OCI-LY1 (cell line): ENCODE data around the gene OGDHL.

ENCODE experiments used
- H2AFZ ChIP-seq: fragments of 200-600 bp; sonication (generic), shearing (Covaris generic); 2 replicates; pipeline ENCODE4 v1.6.0; 2014; ENCODE audit warnings: antibody characterized with exemption, mild to moderate bottlenecking, low read length
- H3F3A ChIP-seq: fragments of 200-600 bp; sonication (generic), shearing (Covaris generic); 2 replicates; pipeline ENCODE4 v1.6.0; 2014; ENCODE audit warnings: mild to moderate bottlenecking, antibody characterized with exemption, low read length, moderate library complexity; ENCODE audit not compliant: insufficient read depth
- H3K27ac ChIP-seq: fragments of 200-600 bp; sonication (generic); 2 replicates; pipeline ENCODE4 v1.5.1; 2014; ENCODE audit warnings: low read length, mixed run types, mild to moderate bottlenecking, low read depth; ENCODE audit not compliant: poor library complexity, severe bottlenecking
- H3K27me3 ChIP-seq: fragments of 200-600 bp; sonication (generic); 2 replicates; pipeline ENCODE4 v1.6.0; 2014; ENCODE audit warnings: antibody characterized with exemption, mild to moderate bottlenecking, low read length, moderate library complexity; ENCODE audit not compliant: insufficient read depth
- H3K36me3 ChIP-seq: fragments of 200-600 bp; sonication (generic); 2 replicates; pipeline ENCODE4 v1.6.1; 2014; ENCODE audit warnings: mild to moderate bottlenecking, antibody characterized with exemption, low read length, moderate library complexity, mixed read lengths; ENCODE audit not compliant: insufficient read depth
- H3K4me1 ChIP-seq: fragments of 200-600 bp; sonication (generic); 2 replicates; pipeline ENCODE4 v1.5.1; 2014; ENCODE audit warnings: mild to moderate bottlenecking, low read length, moderate library complexity; ENCODE audit not compliant: insufficient read depth, severe bottlenecking
- H3K4me2 ChIP-seq: fragments of 200-600 bp; sonication (generic), shearing (Covaris generic); 2 replicates; pipeline ENCODE4 v1.6.1; 2014; ENCODE audit warnings: low read length
- H3K4me3 ChIP-seq: fragments of 200-600 bp; sonication (generic); 2 replicates; pipeline ENCODE4 v1.5.1; 2014; ENCODE audit warnings: low read length, low read depth, mild to moderate bottlenecking, mixed read lengths; ENCODE audit not compliant: poor library complexity, severe bottlenecking
- H3K79me2 ChIP-seq: fragments of 200-600 bp; shearing (Covaris generic); 2 replicates; pipeline ENCODE4 v1.6.1; 2016; ENCODE audit warnings: mixed run types, low read length, mixed read lengths; ENCODE audit not compliant: insufficient read depth
- H3K9ac ChIP-seq: fragments of 200-600 bp; sonication (generic), shearing (Covaris generic); 2 replicates; pipeline ENCODE4 v1.6.1; 2014; ENCODE audit warnings: mild to moderate bottlenecking, low read length, mixed read lengths
- H3K9me2 ChIP-seq: fragments of 200-600 bp; sonication (generic), shearing (Covaris generic); 2 replicates; pipeline ENCODE4 v1.6.1; 2014; ENCODE audit warnings: low read depth, mild to moderate bottlenecking, low read length, mixed read lengths
- H3K9me3 ChIP-seq: fragments of 200-600 bp; shearing (Covaris generic); 2 replicates; pipeline ENCODE4 v1.6.1; 2014; ENCODE audit warnings: low read length, mixed read lengths
- H4K20me1 ChIP-seq: fragments of 200-600 bp; sonication (generic), shearing (Covaris generic); 2 replicates; pipeline ENCODE4 v1.6.0; 2016; ENCODE audit warnings: mild to moderate bottlenecking, low read length; ENCODE audit not compliant: insufficient read depth
- CTCF ChIP-seq: fragments of 200-600 bp; sonication (generic), shearing (Covaris generic); IDR thresholded peaks from 2 replicates; pipeline ENCODE4 v1.5.1; 2017; ENCODE audit warnings: mild to moderate bottlenecking, antibody characterized with exemption, low read length, moderate library complexity, mixed read lengths
- EZH2 ChIP-seq: fragments of 200-600 bp; sonication (generic), shearing (Covaris generic); IDR thresholded peaks from 2 replicates; pipeline ENCODE4 v1.8.0; 2017; ENCODE audit warnings: borderline replicate concordance, mixed run types, mild to moderate bottlenecking, antibody characterized with exemption, low read length, moderate library complexity, mixed read lengths

Gene OGDHL

GRCh38 chr10:49688261-49688846 is 73.8 kb downstream of the OGDHL start:
- Histone ChIP-seq H2AFZ (no peak overlapping the region), H3F3A (no peaks in the 10 kb centered on the region), H3K9me3 (no peaks in the 10 kb centered on the region), H3K4me3 (no peak overlapping the region), H3K36me3 (no peaks in the 10 kb centered on the region), H3K4me2 (no peak overlapping the region), H3K27ac (no peak overlapping the region), H3K9me2 (no peaks in the 10 kb centered on the region), H4K20me1 (no peaks in the 10 kb centered on the region), H3K9ac (no peak overlapping the region), H3K79me2 (no peaks in the 10 kb centered on the region), H3K27me3 (no peaks in the 10 kb centered on the region), H3K4me1 (no peaks in the 10 kb centered on the region)
- no peak for TF ChIP-seq CTCF
- no peak for TF ChIP-seq EZH2

- no peaks in the 10 kb centered on the region for H3K27me3 ChIP-seq
- H3K27ac ChIP-seq, result no peak overlapping the region
- no peak for TF ChIP-seq EZH2
- TF ChIP-seq CTCF, result no peak
These were observed 75.5 kb downstream of the OGDHL start for GRCh38 chr10:49686651-49687050.

More at GRCh38 chr10:49686651-49687050, 75.5 kb downstream of the OGDHL start:
- Histone ChIP-seq H4K20me1 (no peaks in the 10 kb centered on the region), H3K4me2 (no peak overlapping the region), H2AFZ (no peak overlapping the region), H3K79me2 (no peaks in the 10 kb centered on the region), H3F3A (no peaks in the 10 kb centered on the region), H3K36me3 (no peaks in the 10 kb centered on the region), H3K4me1 (no peaks in the 10 kb centered on the region), H3K4me3 (no peak overlapping the region), H3K9ac (no peak overlapping the region), H3K9me2 (no peaks in the 10 kb centered on the region), H3K9me3 (no peaks in the 10 kb centered on the region)
